GM11168 (cell line): ENCODE data around the gene ACOT6.
"Not testable (repeated sequence)": the region's sequence is repeated elsewhere in the genome, so short reads cannot be mapped to it uniquely, and the experiment has no call there.

ENCODE experiments used
- in situ Hi-C: fragments of 300-500 bp; cut with MboI; formaldehyde crosslinking; loops from one replicate; pipeline ENCODE4 v1.12.0; 2022; ENCODE audit warnings: low sequenced_read_pairs; ENCODE audit not compliant: unreplicated experiment

ACOT6 gene

DNA sequence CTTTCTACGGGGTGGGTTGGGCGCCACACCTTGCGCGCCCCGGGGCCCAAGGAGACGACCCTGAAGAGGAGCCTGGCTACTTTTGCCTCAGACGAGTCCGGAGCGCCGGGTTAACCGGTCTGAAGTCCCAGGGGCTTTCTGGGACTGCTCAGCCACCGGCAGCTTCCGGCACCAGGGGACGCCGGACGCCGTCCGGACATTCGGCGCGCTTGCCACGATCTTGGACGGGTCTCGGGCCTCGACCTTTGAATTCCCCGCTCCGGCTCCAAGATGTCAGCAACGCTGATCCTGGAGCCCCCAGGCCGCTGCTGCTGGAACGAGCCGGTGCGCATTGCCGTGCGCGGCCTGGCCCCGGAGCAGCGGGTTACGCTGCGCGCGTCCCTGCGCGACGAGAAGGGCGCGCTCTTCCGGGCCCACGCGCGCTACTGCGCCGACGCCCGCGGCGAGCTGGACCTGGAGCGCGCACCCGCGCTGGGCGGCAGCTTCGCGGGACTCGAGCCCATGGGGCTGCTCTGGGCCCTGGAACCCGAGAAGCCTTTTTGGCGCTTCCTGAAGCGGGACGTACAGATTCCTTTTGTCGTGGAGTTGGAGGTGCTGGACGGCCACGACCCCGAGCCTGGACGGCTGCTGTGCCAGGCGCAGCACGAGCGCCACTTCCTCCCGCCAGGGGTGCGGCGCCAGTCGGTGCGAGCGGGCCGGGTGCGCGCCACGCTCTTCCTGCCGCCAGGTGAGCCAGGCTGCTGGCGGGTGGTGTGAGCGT is 20.4 kb upstream of the ACOT6 start, which contains the start of gene ACOT4:
ACOT4 (plus strand) TSS at position 184 of the 760 bp plus-strand sequence; CDS start at position 271, 87 bp downstream.
- in situ Hi-C loops, result no loop called here

GRCh38 chr14:73594491-73594890 is 17.8 kb upstream of the ACOT6 start:
- in situ Hi-C loops, result no loop called here

- in situ Hi-C loops, result no loop called here
These were observed 12.8 kb upstream of the ACOT6 start for GRCh38 chr14:73599499-73599898.

DNA sequence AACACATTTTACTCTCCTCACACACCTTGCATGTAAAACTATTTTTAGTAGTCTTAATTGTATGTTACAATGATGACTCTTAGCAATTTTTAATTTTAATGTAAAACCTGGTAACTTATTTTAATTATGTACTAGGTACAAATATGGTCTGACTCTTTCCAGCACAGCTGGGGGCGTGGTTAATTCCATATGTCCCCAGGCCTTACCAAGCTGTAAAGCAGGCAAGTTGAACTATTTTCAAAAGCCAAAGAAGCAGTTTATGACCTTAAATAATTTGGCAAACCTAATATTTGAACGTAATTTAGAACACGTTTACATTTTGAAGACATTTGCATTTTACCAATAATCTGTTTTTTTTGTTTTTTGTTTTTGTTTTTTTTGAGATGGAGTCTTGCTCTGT is 9.3 kb upstream of the ACOT6 start:
- in situ Hi-C loops, result no loop called here

DNA sequence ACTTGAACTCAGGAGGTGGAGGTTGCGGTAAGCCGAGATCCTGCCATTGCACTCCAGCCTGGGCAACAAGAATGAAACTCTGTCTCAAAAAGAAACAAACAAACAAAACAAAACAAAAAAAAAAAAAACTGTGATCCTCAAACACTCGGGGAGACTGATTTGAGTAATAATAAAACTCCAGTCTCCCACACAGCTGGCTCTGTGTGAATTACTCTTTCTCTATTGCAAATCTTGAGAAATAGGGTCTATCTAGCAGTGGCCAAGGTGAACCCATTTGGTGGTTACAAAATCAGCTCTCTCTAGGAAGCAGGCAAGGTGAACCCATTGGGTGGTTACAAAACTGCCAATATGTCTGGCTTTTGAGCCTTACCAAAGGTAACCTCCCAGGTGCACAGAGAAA is 6.0 kb upstream of the ACOT6 start:
- in situ Hi-C loops, result no loop called here

- in situ Hi-C loops, result no loop called here
These were observed 5.1 kb upstream of the ACOT6 start for GRCh38 chr14:73607241-73607640.

DNA sequence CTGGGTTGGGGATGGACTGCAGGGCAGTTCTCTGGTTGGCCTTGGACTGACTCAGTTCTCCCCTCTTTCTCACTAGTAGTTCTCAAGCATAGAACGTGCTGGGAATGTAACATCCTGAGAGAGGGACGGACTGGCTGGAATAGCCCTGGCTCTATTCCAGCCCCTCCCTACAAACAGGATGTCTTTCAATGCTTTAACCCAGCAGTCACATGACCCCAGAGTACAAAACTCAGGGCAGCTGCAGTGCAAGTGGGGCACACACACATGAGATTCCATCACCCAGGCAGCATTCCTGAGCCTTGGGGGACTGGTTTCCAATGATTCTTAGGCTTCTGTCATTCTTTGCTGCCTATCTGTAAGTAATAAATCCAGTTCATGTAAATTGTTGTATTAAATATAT is 1.6 kb upstream of the ACOT6 start:
- in situ Hi-C loops, result no loop called here

GRCh38 chr14:73613046-73613383 is 698 bp downstream of the ACOT6 start:
- in situ Hi-C loops, result no loop called here

GRCh38 chr14:73613419-73613963 is 1.2 kb downstream of the ACOT6 start:
- in situ Hi-C loops, result no loop called here

GRCh38 chr14:73616831-73617230 is 4.5 kb downstream of the ACOT6 start:
- in situ Hi-C loops, result no loop called here

GRCh38 chr14:73619524-73619923 is 7.2 kb downstream of the ACOT6 start:
- in situ Hi-C loops, result no loop called here

- in situ Hi-C loops, result no loop called here
These were observed 8.0 kb downstream of the ACOT6 start for GRCh38 chr14:73620268-73620667.

DNA sequence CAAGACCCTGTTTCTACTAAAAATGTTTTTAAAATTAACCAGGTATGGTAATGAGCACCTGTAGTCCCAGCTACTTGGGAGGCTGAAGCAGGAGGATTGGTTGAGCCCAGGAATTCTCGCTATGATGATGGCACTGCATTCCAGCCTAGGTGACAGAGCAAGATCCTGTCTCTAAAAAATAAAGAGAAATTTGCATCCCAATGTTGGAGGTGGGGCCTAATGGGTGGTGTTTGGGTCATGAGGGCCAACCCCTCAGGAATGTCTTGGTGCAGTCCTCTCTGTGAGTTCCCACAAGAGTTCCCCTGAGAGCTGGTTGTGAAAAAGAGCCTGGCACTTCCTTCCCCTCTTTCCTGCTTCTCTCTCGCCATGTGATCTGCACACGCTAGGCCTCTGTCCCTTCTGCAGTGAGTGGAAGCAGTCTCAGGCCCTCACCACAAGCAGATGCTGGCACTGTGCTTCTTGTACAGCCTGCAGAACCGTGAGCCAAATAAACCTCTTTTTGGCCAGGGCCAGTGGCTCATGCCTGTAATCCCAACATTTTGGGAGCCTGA is 11.3 kb downstream of the ACOT6 start:
- in situ Hi-C loops, result no loop called here

GRCh38 chr14:73625706-73626105 is 13.4 kb downstream of the ACOT6 start:
- in situ Hi-C loops, result loop anchor here (5.0 kb wide), 1 partner anchor 113 kb away; no protein-coding TSS in a partner anchor

- in situ Hi-C loops, result loop anchor here (5.0 kb wide), 1 partner anchor 115 kb away; no protein-coding TSS in a partner anchor
These were observed 14.8 kb downstream of the ACOT6 start for GRCh38 chr14:73627151-73627558.

GRCh38 chr14:73630009-73630780 is 17.9 kb downstream of the ACOT6 start:
- in situ Hi-C loops, result no loop called here

DNA sequence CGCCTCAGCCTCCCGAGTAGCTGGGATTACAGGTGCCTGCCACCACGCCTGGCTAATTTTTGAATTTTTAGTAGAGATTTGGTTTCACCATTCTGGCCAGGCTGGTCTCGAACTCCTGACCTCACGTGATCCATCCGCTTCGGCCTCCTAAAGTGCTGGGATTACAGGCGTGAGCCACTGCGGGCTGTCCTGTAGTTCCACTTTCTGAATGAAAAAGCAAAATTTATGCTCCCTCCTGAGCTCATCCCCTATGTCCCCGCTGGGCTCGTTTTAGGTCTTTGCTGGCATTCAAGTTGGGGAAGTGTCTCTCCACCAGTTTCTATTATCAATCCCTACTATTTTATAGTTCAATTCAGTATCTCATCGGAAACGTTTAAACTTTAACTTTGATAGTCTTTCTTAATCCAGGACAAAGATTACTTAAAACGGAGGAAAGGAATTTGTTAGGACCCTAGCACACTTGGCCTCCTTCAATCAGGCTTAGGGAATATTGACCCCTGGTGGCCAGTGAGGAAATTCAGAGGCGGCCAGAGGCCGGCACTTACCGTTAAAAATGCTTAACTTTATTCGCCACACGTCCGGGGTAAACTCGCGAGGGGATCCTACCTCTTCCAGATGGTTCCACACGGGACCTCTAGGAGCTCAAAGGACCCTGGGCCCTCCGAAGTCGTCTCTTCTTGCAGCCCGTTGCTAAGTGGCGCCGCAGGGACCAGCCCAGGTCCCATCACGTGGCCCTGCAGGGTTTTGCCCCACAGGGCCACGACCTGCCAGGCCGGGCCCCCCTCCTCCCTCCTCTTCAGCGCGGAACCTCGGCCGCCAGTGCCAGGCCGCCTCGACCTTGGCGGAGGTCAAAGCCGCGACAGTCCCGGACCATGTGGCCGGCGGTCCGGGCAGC is 21.0 kb downstream of the ACOT6 start:
- in situ Hi-C loops, result no loop called here

DNA sequence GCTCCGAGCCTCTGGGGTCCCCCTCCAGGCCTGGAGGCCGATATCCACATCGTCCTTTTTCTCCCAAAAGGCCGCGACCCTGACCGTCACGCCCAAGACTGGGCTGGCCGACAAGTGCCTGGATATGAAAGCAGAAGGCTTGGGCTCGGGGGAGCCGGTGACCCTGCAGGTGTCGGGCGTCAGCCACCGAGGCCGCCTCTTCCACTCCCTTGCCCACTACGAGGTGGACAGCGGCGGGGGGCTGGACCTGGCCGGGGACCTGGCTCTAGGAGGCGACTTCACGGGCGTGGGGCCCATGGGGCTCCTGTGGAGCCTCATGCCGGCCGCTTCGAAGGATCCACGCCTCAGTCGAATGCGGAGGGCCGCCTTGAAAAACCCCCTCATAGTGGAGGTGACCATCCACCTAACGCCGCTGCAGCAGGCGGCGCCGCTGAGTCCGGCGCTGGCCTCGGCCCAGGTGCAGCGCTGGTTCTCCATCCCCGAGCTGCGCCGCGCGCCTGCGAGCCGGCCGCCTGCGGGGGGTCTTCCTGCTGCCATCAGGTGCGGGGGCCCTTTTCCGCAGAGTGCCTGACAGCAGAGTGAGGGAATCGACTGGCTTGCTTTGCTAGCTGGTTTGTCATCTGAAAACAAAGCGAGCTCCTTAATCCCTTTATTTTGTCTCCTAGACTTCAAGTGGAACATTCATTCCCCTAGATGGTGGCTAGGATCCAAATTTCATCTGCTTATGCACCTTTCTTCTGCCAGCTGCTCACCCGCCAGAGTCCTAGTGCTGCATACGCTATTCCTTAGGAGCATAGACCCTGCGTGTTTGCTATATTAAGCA is 21.9 kb downstream of the ACOT6 start:
- in situ Hi-C loops, result no loop called here

- in situ Hi-C loops, result not testable (repeated sequence)
These were observed 24.0 kb downstream of the ACOT6 start for GRCh38 chr14:73636355-73636754.
